ENCODE results near the gene TAS2R16. TPM values are rescaled to one million over a fixed set of nuclear protein-coding genes. Genes with fewer than 3 reads are reported as not detected.

The TAS2R16 gene
- total RNA-seq, 2 experiments from 2014 or later, result not detected

DNA sequence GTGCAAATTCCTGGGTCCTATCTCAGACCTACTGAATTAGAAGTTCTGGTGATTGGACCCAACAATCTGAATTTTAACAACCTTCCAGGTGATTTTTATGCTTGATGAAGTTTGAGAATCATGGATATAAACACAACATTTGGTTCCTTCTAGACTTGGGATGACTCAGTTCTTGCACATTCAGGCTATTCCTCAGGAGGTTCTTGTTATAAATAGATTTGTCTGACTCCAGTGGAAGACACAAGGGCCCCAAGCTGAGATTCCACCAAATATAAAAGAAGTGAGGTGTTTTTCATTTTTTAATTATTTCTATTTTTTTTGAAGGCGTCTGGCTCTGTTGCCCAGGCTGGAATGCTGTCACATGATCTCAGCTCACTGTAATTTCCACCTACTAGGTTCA lies 9.4 kb upstream of the TAS2R16 start:
- CTCF ChIA-PET, result no interaction called here
- Mint-ChIP-seq H3K36me3 (ENCODE audit: low read depth) (no peaks in the 10 kb centered on the region), H3K9me3 (peaks cover 1% of the 10 kb centered on the region), H3K4me3 (no peak overlapping the region), H3K27ac (no peak overlapping the region), H3K4me1 (ENCODE audit: low read depth) (no peaks in the 10 kb centered on the region), H3K27me3 (ENCODE audit: low read depth) (no peaks in the 10 kb centered on the region)
- no peak for DNase-seq
- intact Hi-C loops (cut with micrococcal nuclease), result no loop called here

DNA sequence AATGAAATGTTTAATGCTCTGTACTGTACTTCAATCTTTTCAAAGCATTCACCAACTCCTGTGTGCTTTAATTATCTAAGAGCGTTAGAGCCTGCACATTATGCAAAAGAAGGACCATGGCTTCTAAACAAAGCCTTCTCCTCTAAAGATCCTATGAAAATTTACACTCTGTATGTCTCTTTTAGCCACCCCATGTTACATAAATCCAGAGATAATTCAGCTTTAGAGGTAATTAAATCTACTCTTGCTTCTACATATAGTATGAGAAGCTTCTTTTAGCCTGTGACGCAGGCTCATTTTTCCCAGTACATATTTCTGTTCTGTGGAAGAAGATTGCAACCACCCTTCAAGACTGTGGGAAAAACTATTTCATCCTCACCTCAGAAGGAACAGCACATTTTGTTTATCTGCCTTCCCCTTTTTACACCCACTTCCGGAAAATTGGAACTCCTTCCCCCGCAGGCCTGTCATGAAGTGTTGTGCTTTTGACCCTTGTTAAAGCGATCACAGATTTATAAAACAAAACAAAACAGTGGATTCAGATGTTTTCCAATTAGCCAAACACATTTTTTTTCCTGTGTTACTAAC lies 8.1 kb upstream of the TAS2R16 start:
- no peak overlapping the region for H3K4me3 Mint-ChIP-seq
- no peak for DNase-seq
- no peaks in the 10 kb centered on the region for H3K27me3 Mint-ChIP-seq (ENCODE audit: low read depth)
- H3K27ac Mint-ChIP-seq, result no peak overlapping the region
- intact Hi-C loops (cut with micrococcal nuclease), result no loop called here
- CTCF ChIA-PET, result no interaction called here
- H3K4me1 Mint-ChIP-seq (ENCODE audit: low read depth), result no peaks in the 10 kb centered on the region
- H3K9me3 Mint-ChIP-seq, result peaks cover 1% of the 10 kb centered on the region
- H3K36me3 Mint-ChIP-seq (ENCODE audit: low read depth), result no peaks in the 10 kb centered on the region

DNA sequence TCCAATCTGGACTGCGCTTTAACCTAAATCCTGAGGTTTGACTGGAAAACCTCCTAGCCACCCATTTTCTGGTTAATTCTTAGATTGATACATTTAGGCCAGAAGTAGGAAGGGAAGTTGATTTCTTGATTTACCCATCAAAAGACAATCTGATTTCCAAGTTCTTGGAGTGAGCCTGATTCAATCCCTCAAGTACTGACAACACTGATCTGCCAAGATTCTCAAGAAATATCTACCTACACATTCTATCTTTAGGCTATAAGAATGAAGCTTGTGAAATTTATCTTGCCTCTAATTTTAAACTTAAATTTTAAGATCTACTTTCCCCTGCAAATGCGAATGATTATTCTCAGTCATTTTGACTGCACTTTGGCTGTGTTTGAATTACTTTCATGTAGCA lies 5.9 kb downstream of the TAS2R16 start:
- Mint-ChIP-seq H3K4me1 (ENCODE audit: low read depth) (no peaks in the 10 kb centered on the region), H3K4me3 (no peak overlapping the region)
- intact Hi-C loops (cut with micrococcal nuclease), result no loop called here

DNA sequence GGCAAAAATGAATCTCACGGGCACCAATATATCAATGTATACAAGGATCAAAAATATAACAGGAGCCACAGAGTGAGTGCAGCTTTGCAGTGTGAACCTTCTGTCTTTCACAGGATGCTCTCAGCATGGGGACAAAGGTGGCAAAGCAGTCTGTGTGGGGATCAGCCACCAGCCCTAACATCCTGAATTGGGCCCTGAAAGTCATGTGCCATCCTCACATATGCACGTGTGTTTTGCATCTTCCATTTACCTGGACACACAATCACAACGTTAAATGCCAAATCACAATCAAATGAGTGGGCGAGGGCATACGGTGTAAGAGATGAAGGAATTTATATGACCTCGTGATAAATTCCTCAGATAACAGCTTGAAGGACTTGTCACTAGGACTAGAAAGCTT lies 6.5 kb downstream of the TAS2R16 start:
- intact Hi-C loops (cut with micrococcal nuclease), result no loop called here
- no peaks in the 10 kb centered on the region for H3K36me3 Mint-ChIP-seq (ENCODE audit: low read depth)
- no peak for DNase-seq
- H3K27ac Mint-ChIP-seq, result no peak overlapping the region
- CTCF ChIA-PET, result no interaction called here
- H3K4me3 Mint-ChIP-seq, result no peak overlapping the region
- H3K27me3 Mint-ChIP-seq (ENCODE audit: low read depth), result no peaks in the 10 kb centered on the region
- peaks cover 4% of the 10 kb centered on the region for H3K9me3 Mint-ChIP-seq
- no peaks in the 10 kb centered on the region for H3K4me1 Mint-ChIP-seq (ENCODE audit: low read depth)

More for the DNA sequence above, 5.9 kb downstream of the TAS2R16 start:
- CTCF ChIA-PET, result no interaction called here
- peaks cover 3% of the 10 kb centered on the region for H3K9me3 Mint-ChIP-seq
- H3K27me3 Mint-ChIP-seq (ENCODE audit: low read depth), result no peaks in the 10 kb centered on the region
- DNase-seq, result no peak
- H3K36me3 Mint-ChIP-seq (ENCODE audit: low read depth), result no peaks in the 10 kb centered on the region
- no peak overlapping the region for H3K27ac Mint-ChIP-seq

DNA sequence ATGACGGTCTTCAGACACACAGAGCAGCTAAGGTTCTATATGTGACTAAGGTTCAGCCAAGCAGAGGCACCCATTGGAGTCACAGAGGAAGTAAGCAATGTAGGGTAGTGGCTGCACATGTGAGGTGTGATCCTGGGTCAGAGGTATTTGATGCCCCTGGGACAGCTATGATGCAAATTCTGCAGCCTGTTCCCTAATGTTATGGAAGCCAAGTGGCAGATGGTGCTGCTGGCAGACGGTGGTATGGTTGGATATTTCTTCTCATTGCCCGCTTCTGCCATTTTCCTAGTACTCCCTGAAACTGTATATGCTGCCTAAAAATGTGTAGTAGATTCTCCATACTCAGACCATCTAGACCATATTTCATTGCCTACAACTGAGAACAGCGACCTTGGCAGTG lies 7.2 kb downstream of the TAS2R16 start:
- Mint-ChIP-seq H3K27me3 (ENCODE audit: low read depth) (no peaks in the 10 kb centered on the region), H3K27ac (no peak overlapping the region), H3K4me3 (no peak overlapping the region), H3K4me1 (ENCODE audit: low read depth) (no peaks in the 10 kb centered on the region), H3K9me3 (peaks cover 2% of the 10 kb centered on the region), H3K36me3 (ENCODE audit: low read depth) (no peaks in the 10 kb centered on the region)
- intact Hi-C loops (cut with micrococcal nuclease), result no loop called here
- CTCF ChIA-PET, result no interaction called here
- DNase-seq, result no peak

DNA sequence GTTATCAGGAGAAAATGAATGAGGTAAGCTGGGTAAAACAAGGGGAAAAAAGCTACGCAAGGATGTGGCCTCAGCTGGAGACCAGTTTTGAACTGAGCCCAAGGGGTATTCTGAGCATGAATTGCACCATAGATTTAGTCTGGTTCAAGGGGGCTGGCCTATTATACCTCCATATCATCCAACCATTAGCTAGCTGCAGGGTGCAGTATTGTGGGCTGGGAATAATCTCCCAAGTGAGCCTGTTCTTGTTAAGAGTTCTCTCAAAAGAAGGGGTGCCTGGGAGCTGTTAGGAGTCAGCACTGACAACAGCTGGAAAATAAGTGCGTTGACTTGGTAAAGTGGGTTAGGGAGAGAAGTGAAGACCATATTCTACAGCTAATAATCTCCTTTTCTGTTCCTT lies 8.0 kb downstream of the TAS2R16 start:
- CTCF ChIA-PET, result no interaction called here
- H3K4me1 Mint-ChIP-seq (ENCODE audit: low read depth), result no peaks in the 10 kb centered on the region
- H3K4me3 Mint-ChIP-seq, result no peak overlapping the region
- DNase-seq, result no peak
- no peak overlapping the region for H3K27ac Mint-ChIP-seq
- peaks cover 2% of the 10 kb centered on the region for H3K9me3 Mint-ChIP-seq
- intact Hi-C loops (cut with micrococcal nuclease), result no loop called here
- H3K36me3 Mint-ChIP-seq (ENCODE audit: low read depth), result no peaks in the 10 kb centered on the region
- no peaks in the 10 kb centered on the region for H3K27me3 Mint-ChIP-seq (ENCODE audit: low read depth)

DNA sequence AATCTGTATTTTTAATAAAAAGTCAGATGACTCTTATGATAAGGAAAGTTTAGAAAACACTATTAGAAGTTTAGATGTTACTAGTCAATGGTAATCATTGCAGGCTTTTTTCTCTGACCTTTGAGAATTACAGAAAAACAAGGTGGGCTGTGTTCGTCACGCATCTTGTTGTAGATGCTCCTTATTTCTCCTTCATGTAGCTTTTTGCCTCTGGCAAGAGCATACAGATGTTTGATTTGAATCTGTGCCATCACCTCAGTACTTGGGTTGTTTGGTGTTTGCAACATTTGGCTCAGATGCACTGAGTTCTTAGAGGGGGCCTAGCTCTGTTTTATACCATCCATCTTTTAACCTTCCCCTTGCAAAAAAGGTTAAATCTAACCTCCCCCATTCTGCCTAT lies 11.5 kb downstream of the TAS2R16 start:
- intact Hi-C loops (cut with micrococcal nuclease), result no loop called here
- Mint-ChIP-seq H3K4me3 (no peak overlapping the region), H3K36me3 (ENCODE audit: low read depth) (no peaks in the 10 kb centered on the region), H3K4me1 (ENCODE audit: low read depth) (no peaks in the 10 kb centered on the region), H3K27me3 (ENCODE audit: low read depth) (no peaks in the 10 kb centered on the region), H3K27ac (no peak overlapping the region), H3K9me3 (peaks cover 2% of the 10 kb centered on the region)
- CTCF ChIA-PET, result no interaction called here
- DNase-seq, result no peak

DNA sequence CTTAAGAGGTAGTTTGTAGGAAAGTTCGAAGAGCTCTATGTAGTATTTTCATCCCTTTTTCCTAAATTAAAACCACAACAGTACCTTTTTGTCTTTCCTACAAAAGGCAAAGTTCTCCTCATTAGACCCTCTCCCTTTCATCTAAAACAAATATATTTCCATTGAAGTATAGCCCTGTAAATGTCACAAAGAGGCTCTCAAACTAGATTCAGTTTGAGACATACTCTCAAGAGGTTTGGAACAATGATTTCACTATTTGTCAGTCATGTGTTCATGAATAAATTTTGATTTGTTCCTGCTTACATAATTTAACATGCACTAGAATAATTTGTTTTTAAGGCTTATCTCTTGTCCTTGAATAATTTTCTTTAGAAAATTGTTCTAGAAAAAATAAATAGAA lies 12.2 kb downstream of the TAS2R16 start:
- intact Hi-C loops (cut with micrococcal nuclease), result no loop called here
- no peaks in the 10 kb centered on the region for H3K36me3 Mint-ChIP-seq (ENCODE audit: low read depth)
- peaks cover 3% of the 10 kb centered on the region for H3K9me3 Mint-ChIP-seq
- H3K4me3 Mint-ChIP-seq, result no peak overlapping the region
- H3K27ac Mint-ChIP-seq, result no peak overlapping the region
- CTCF ChIA-PET, result interaction anchor here (0.6 kb wide), 1 partner anchor 87 kb away, joined by 3 read pairs; no protein-coding TSS in a partner anchor
- DNase-seq, result no peak
- no peaks in the 10 kb centered on the region for H3K4me1 Mint-ChIP-seq (ENCODE audit: low read depth)
- no peaks in the 10 kb centered on the region for H3K27me3 Mint-ChIP-seq (ENCODE audit: low read depth)

DNA sequence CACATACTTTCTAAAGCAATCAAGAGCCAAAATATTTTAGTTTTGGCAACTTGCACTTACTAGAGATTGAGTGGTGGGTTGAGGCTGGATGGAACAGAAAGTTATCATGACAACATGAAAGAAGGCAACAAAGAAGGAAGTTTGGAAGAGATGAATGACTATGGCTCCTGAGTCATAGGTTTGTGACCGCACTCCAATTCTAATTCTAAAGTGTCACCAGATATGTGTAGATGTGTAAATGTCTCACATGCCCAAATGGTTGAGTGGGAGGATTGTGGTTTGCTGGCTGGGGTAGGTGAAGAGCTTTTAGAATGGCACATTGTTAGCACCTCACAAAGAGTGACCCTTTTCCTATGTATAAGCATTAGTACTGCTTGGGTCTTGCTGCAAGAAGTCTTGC lies 20.2 kb downstream of the TAS2R16 start:
- Mint-ChIP-seq H3K27me3 (ENCODE audit: low read depth) (no peaks in the 10 kb centered on the region), H3K9me3 (peaks cover 6% of the 10 kb centered on the region), H3K36me3 (ENCODE audit: low read depth) (no peaks in the 10 kb centered on the region), H3K27ac (no peak overlapping the region), H3K4me1 (ENCODE audit: low read depth) (no peaks in the 10 kb centered on the region), H3K4me3 (no peak overlapping the region)
- intact Hi-C loops (cut with micrococcal nuclease), result no loop called here
- no peak for DNase-seq
- CTCF ChIA-PET, result no interaction called here

DNA sequence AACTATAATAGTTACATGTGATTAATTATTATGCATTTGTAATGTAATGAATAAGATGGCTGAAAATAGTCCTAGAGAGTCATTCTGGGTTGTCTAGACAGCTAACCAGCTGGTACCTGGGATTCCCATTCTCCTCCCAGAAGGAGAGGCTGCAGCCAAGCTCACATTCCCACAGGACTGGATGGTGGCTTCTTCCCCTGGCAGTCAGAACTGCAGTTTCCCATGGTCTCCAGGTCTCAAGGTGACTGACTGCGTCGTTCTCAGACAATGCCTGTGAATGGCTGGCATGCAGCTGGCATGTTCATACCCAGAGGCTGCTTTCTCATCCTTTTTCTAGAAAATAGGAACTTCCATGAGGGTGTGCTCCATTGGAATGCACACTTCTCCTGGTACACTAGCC lies 21.3 kb downstream of the TAS2R16 start:
- intact Hi-C loops (cut with micrococcal nuclease), result no loop called here
- H3K27me3 Mint-ChIP-seq (ENCODE audit: low read depth), result no peaks in the 10 kb centered on the region
- no peak overlapping the region for H3K4me3 Mint-ChIP-seq
- DNase-seq, result no peak
- H3K27ac Mint-ChIP-seq, result no peak overlapping the region
- CTCF ChIA-PET, result no interaction called here
- peaks cover 6% of the 10 kb centered on the region for H3K9me3 Mint-ChIP-seq
- no peaks in the 10 kb centered on the region for H3K4me1 Mint-ChIP-seq (ENCODE audit: low read depth)
- no peaks in the 10 kb centered on the region for H3K36me3 Mint-ChIP-seq (ENCODE audit: low read depth)

DNA sequence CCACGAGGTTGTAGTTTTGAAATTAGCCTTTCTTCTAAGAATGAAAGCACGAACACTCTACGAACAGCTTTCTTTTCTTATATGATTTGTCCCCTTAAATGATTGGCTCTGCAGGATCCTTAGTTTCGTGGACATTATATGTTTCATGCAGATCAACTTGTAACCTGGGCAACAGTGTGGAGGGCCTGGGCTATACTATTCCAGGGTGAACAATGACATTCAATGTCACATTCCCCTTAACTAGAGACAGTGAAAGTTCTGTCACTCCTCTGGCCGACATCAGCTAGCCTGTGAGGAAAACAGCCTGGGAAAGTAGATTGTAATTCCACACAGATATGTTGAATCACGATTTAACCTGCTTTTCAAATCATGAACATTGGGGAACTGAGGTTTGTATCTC lies 23.4 kb downstream of the TAS2R16 start:
- CTCF ChIA-PET, result no interaction called here
- no peak overlapping the region for H3K4me3 Mint-ChIP-seq
- intact Hi-C loops (cut with micrococcal nuclease), result no loop called here
- no peaks in the 10 kb centered on the region for H3K36me3 Mint-ChIP-seq (ENCODE audit: low read depth)
- H3K27ac Mint-ChIP-seq, result no peak overlapping the region
- H3K4me1 Mint-ChIP-seq (ENCODE audit: low read depth), result no peaks in the 10 kb centered on the region
- no peaks in the 10 kb centered on the region for H3K27me3 Mint-ChIP-seq (ENCODE audit: low read depth)
- no peak for DNase-seq
- peaks cover 2% of the 10 kb centered on the region for H3K9me3 Mint-ChIP-seq

DNA sequence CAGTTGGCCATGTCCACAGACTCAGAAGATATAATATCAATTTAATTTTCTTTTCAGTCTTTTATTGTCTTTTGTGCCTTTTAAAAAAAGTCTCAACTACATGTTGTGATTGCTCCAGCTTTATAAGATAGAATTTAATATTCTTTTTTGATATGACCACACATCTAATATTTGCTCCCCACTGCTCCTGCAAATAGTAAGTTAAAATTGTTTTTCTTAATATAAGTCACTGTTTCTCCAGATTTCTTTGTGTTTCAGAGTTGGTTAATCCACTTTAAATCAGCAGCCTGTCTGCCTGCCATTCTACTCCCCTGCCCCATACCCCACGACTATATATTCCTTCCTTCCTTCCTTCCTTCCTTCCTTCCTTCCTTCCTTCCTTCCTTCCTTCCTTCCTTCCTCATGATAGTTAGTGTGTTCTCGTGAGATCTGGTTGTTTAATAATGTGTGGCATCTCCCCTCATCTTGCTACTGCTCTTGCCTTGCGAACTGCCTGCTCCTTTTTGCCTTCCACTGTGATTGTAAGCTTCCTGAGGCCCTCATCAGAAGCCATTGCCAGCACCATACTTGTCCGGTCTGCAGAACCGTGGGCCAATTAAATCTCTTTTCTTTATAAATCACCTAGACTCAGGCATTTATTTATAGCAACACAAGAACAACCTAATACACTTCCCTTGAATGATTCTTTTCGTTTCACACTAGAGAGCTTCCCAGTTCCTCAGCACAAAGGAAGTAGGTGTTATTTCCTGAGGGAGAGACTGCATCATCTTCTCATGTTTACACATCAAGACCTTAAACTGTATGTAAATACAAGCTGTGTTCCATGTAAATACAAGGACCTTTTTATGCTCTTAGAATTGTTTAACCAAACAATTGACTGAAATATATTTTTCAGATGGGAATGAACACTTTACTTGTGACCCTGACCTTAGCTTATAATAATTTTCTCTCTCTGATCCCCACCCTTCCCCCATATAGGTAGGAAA lies 24.5 kb downstream of the TAS2R16 start:
- H3K4me3 Mint-ChIP-seq, result no peak overlapping the region
- CTCF ChIA-PET, result interaction anchor here (0.8 kb wide), 1 partner anchor 168 kb away, joined by 5 read pairs; no protein-coding TSS in a partner anchor
- DNase-seq, result no peak
- no peaks in the 10 kb centered on the region for H3K36me3 Mint-ChIP-seq (ENCODE audit: low read depth)
- H3K9me3 Mint-ChIP-seq, result peaks cover 2% of the 10 kb centered on the region
- no peaks in the 10 kb centered on the region for H3K27me3 Mint-ChIP-seq (ENCODE audit: low read depth)
- intact Hi-C loops (cut with micrococcal nuclease), result no loop called here
- no peak overlapping the region for H3K27ac Mint-ChIP-seq
- H3K4me1 Mint-ChIP-seq (ENCODE audit: low read depth), result no peaks in the 10 kb centered on the region

DNA sequence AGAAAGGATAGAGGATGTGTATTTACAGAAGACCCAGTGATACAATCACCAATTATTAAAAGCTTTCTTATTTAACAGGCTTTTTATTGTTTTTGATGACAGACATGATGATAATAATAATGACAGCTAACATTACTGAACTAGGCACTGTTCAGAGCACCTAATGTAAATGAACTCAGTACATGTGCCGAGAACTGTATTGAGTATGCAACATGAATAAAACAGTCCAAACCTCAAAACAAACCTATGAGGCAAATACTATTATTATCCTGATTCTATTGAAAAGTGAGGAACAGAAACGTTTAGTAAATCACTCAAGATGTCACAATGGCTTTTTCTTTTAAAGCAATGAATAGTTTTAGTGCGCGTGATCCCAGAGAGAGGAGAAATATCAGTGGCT lies 27.1 kb downstream of the TAS2R16 start:
- Mint-ChIP-seq H3K27ac (no peak overlapping the region), H3K9me3 (no peaks in the 10 kb centered on the region), H3K4me1 (ENCODE audit: low read depth) (no peaks in the 10 kb centered on the region), H3K4me3 (no peak overlapping the region), H3K27me3 (ENCODE audit: low read depth) (no peaks in the 10 kb centered on the region), H3K36me3 (ENCODE audit: low read depth) (no peaks in the 10 kb centered on the region)
- DNase-seq, result no peak
- CTCF ChIA-PET, result no interaction called here
- intact Hi-C loops (cut with micrococcal nuclease), result no loop called here

All from activated naive CD4-positive, alpha-beta T cell treated with anti-CD3 and anti-CD28 coated beads for 36 hours (primary cell).